Glutamatergic neuron (in vitro differentiated cells): ENCODE results near the gene GATA2. TPM values are rescaled to one million over a fixed set of nuclear protein-coding genes. Genes with fewer than 3 reads are reported as not detected.
A peak's percentile ranks its signal among the peaks of the same experiment; 100 is the strongest.

Experiments
- DNase-seq: peaks from one replicate; pipeline ENCODE4 v3.0.0; 2022
- H3K27ac Mint-ChIP-seq: one replicate; pipeline ENCODE4 v1.8.0; 2020; ENCODE audit warnings: mild to moderate bottlenecking, mixed read lengths, inconsistent platforms; ENCODE audit not compliant: unreplicated experiment
- H3K27me3 Mint-ChIP-seq: one replicate; pipeline ENCODE4 v1.8.0; 2020; ENCODE audit warnings: mild to moderate bottlenecking, moderate library complexity, mixed read lengths, inconsistent platforms; ENCODE audit not compliant: unreplicated experiment
- H3K36me3 Mint-ChIP-seq: one replicate; pipeline ENCODE4 v1.8.0; 2020; ENCODE audit warnings: mild to moderate bottlenecking, mixed read lengths, inconsistent platforms; ENCODE audit not compliant: unreplicated experiment
- H3K4me1 Mint-ChIP-seq: one replicate; pipeline ENCODE4 v1.8.0; 2020; ENCODE audit warnings: mild to moderate bottlenecking, low read depth, mixed read lengths, inconsistent platforms; ENCODE audit not compliant: unreplicated experiment
- H3K4me3 Mint-ChIP-seq: one replicate; pipeline ENCODE4 v1.8.0; 2020; ENCODE audit warnings: mild to moderate bottlenecking, mixed read lengths, inconsistent platforms; ENCODE audit not compliant: unreplicated experiment
- H3K9me3 Mint-ChIP-seq: one replicate; pipeline ENCODE4 v1.8.0; 2020; ENCODE audit warnings: mild to moderate bottlenecking, moderate library complexity, mixed read lengths, inconsistent platforms; ENCODE audit not compliant: unreplicated experiment
- total RNA-seq: library from RNA; stranded (reverse); fragmentation: NEBNext Ultra II Directional; extraction: Animal tissue kit (Norgen Biotek cat#: 25700); gene quantifications from one replicate; pipeline ENCODE4 v1.2.1, GENCODE V29; 2021; ENCODE audit not compliant: unreplicated experiment
- TF ChIP-seq, protein P1 (sequence below): fragments of 200-600 bp; sonication (generic); IDR thresholded peaks from one replicate; pipeline ENCODE4 v1.5.0; 2021; ENCODE audit not compliant: partially characterized antibody, unreplicated experiment

GATA2 gene
- total RNA-seq, 1 donor from 2014 or later: 3.6 TPM

- H3K9me3 Mint-ChIP-seq: peaks cover 15% of the 10 kb centered on the region
- H3K4me3 Mint-ChIP-seq: peak overlapping the region; percentile 64
- peaks cover 34% of the 10 kb centered on the region for H3K4me1 Mint-ChIP-seq
- H3K27ac Mint-ChIP-seq: peak overlapping the region; percentile 22
- TF ChIP-seq, protein P1, sequence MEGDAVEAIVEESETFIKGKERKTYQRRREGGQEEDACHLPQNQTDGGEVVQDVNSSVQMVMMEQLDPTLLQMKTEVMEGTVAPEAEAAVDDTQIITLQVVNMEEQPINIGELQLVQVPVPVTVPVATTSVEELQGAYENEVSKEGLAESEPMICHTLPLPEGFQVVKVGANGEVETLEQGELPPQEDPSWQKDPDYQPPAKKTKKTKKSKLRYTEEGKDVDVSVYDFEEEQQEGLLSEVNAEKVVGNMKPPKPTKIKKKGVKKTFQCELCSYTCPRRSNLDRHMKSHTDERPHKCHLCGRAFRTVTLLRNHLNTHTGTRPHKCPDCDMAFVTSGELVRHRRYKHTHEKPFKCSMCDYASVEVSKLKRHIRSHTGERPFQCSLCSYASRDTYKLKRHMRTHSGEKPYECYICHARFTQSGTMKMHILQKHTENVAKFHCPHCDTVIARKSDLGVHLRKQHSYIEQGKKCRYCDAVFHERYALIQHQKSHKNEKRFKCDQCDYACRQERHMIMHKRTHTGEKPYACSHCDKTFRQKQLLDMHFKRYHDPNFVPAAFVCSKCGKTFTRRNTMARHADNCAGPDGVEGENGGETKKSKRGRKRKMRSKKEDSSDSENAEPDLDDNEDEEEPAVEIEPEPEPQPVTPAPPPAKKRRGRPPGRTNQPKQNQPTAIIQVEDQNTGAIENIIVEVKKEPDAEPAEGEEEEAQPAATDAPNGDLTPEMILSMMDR: no peak
- peaks cover 10% of the 10 kb centered on the region for H3K36me3 Mint-ChIP-seq
- H3K27me3 Mint-ChIP-seq: peaks cover 17% of the 10 kb centered on the region
- DNase-seq: peak; percentile 45
Measured at GRCh38 chr3:128482175-128482574, 10.8 kb downstream of the GATA2 start.

GRCh38 chr3:128481438-128481942 lies 11.5 kb downstream of the GATA2 start:
- H3K36me3 Mint-ChIP-seq: peaks cover 10% of the 10 kb centered on the region
- peak; percentile 91 for DNase-seq
- peak overlapping the region; percentile 64 for H3K4me3 Mint-ChIP-seq
- TF ChIP-seq, protein P1: no peak
- peaks cover 34% of the 10 kb centered on the region for H3K4me1 Mint-ChIP-seq
- peak overlapping the region; percentile 62 for H3K27ac Mint-ChIP-seq
- peaks cover 14% of the 10 kb centered on the region for H3K9me3 Mint-ChIP-seq
- H3K27me3 Mint-ChIP-seq: peaks cover 17% of the 10 kb centered on the region

DNA sequence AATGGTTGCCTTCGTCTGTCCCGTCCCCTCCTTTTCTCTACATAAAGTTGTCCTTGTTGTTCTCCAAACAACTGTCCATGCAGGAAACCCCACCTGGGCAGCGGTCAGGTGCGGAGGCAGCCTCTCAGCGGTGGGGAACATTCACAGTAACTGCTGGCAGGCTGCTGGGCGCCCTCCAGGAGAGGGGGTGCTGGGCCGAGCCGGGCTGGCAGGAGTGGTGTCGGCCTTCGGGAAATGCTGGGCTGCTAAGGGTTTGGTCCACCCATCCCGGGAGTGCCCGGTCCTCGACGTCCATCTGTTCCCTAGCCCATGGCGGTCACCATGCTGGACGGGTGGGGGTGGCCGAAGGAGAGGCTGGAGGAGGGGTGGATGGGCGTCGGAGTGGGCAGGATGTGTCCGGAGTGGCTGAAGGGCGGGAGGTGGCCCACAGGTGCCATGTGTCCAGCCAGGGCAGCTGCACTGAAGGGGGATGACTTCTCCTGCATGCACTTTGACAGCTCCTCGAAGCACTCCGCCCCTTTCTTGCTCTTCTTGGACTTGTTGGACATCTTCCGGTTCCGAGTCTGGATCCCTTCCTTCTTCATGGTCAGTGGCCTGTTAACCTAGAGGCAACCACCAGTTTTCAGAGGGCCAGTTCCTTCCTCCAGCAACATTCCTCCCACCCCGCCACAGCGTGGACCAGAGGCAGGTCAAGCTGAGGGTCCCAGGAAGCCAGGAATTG lies 12.1 kb downstream of the GATA2 start:
- peaks cover 11% of the 10 kb centered on the region for H3K9me3 Mint-ChIP-seq
- peaks cover 32% of the 10 kb centered on the region for H3K4me1 Mint-ChIP-seq
- no peak for DNase-seq
- TF ChIP-seq, protein P1: no peak
- peaks cover 13% of the 10 kb centered on the region for H3K27me3 Mint-ChIP-seq
- H3K36me3 Mint-ChIP-seq: peaks cover 10% of the 10 kb centered on the region
- peak overlapping the region; percentile 62 for H3K27ac Mint-ChIP-seq
- peak overlapping the region; percentile 64 for H3K4me3 Mint-ChIP-seq

DNA sequence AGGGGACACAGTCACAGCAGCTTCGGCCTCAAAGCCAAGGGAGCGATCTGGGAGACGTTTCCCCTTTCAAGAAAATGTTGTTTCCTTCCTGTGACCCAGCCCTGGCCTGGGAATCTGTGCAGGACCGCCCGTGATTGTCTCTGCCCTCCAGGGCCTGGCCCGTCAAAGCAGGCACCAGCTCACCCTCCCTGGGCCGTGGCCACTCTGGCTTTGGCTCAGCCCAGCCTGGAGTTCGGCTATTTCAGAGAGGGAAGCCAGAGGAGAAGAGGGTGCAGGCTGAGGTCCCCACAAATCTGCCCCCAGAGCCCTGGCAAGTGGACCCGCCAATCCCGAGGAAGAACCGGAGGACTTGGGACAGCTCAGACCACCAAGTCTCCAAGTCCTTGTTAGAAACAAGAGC lies 12.7 kb downstream of the GATA2 start:
- Mint-ChIP-seq H3K4me1 (peaks cover 32% of the 10 kb centered on the region), H3K4me3 (no peak overlapping the region), H3K36me3 (peaks cover 10% of the 10 kb centered on the region), H3K27ac (no peak overlapping the region), H3K27me3 (peaks cover 11% of the 10 kb centered on the region), H3K9me3 (peaks cover 11% of the 10 kb centered on the region)
- TF ChIP-seq, protein P1: no peak
- DNase-seq: no peak

DNA sequence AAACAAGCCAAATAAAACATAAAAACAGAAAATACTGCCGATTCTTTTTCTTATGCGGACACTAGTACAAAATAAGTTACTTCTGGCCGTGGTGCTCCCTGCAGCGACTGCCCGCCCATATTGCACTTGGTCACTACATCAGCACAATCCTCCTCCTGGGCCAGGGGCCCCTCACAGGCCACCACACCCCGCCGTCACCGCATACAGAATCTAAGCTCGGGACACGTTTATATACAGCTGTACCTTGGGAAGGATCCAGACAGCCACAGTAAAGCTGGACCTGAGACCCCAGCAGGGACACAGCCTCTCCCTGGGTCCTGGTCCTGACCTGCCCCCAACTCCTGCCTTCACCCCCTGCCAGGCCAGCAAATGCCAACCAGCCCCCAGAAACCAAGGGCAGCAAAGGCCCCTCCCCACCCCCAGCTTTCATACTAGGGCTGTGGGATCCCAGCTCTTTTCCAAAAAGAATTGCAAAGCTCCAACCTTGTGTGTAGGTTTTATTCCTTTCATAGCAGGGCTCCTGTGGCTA lies 13.4 kb downstream of the GATA2 start:
- DNase-seq: no peak
- no peak overlapping the region for H3K4me3 Mint-ChIP-seq
- H3K27ac Mint-ChIP-seq: no peak overlapping the region
- H3K4me1 Mint-ChIP-seq: peaks cover 33% of the 10 kb centered on the region
- H3K9me3 Mint-ChIP-seq: peaks cover 7% of the 10 kb centered on the region
- peaks cover 10% of the 10 kb centered on the region for H3K36me3 Mint-ChIP-seq
- TF ChIP-seq, protein P1: no peak
- peaks cover 9% of the 10 kb centered on the region for H3K27me3 Mint-ChIP-seq
